GM19397 (cell line): ENCODE results near the gene FAM114A1.

Experiments
- ATAC-seq: cut with Tn5 transposase; IDR thresholded peaks from one replicate; pipeline ENCODE4 v1.9.1; 2021; ENCODE audit warnings: mild to moderate bottlenecking, moderate library complexity; ENCODE audit not compliant: unreplicated experiment

Gene FAM114A1

DNA sequence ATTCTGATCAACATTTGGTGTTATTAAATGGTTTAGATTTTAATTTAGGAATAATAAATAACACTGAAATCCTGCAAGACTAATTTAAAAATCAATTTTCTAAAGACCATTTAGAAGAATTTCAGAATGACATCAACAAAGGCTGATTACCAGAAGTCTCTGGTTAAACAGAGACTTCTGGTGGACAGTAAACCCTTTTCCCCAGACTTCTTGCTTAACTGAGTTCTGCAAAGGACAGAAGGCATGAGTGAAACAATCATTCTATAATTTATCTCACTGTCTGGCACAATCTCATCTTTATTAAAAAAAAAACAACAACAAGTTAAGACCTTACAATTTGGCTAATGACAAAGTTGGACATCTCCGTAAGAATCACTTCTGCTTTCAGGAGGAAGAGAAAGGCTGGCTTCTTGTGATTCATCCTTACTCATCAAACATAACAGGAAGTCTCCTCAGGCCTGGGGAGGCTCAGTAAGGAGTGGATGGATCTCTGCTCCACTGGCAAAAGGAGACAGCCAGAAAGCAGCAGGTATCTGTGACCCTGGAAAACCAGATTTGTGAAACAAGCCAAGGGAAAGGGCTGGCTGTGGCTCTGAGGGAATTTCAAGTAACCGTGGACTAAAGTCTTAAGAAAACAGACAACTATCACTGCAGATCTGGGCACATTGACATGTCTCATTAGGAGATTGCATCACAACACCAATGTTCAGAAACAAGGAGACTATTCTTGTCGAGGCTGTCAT is 10.1 kb upstream of the FAM114A1 start:
- no peak for ATAC-seq

DNA sequence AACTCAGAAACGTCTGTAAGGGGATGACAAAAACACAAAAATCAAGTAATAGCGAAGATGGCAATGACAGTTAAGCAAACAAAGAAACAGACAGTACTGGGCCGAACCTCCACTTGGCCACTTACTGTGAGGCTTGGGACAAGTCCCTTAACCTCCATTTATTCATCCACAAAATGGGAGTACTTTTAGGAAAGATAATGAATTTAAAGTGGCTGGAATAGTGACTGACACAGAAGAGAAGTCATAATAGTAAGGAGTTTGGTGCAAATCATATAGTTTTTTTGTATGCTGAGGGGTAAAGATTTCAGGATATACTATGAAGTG is 9.5 kb upstream of the FAM114A1 start:
- ATAC-seq = no peak

DNA sequence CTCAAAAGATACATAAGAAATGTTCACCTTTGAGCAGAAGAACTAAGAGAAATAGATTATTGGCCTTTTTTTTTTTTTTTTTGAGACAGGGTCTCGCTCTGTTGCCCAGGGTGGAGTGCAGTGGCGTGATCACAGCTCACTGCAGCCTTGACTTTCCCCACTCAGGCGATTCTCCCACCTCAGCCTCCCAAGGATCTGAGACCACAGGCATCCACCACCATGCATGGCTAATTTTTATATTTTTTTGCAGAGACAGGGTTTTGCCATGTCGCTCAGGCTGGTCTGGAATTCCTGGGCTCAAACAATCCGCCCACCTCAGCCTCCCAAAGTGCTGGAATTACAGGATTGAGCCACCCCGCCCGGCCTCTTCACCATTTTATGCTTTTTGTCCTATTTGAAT is 8.1 kb upstream of the FAM114A1 start:
- ATAC-seq = no peak

DNA sequence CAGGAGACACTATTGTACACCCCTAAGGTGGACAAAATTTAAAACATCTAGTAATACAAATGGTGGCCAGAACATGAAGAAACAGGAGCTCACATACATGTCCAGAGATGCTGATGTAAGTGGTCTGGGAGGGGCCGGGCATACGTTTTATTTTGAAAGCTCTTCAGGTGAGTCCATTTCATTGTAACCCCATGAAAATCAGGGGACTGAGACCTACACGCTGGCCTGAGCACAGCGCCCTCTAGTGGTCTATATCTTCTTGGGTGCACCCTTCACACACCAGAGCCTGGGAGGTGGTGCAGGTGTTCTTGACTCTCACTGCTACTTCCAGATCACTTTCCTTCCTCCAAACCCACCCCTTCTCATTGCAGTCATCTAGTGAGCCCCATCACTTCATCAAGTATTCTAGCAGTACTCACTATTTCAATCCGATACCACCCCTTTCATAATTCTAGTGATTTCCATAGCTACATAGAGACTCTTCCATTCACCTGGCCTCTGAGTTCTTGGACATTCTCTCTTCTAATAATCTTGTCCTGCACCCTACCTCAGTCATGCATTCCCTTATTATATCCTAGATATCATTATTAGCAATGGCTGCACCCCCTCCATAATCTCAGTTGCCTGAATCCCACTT is 6.7 kb upstream of the FAM114A1 start:
- no peak for ATAC-seq

DNA sequence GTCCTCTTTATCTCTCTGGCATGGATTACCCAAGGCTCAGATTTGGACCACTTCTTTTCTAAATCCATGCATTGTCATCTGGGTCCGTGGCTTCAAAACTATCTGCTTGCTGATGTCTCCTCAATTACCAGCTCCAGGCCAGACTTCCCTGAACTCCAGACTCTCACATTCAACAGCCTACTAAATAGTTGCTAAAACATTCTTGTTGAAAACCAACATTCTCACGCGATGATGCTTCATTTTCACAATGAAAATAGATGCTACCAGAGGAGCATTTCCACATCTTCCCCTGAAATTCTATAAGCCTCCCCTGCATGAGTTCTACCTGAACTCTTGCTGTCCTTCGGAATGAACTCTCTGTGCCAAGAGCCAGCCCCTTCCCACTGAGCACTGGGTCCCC is 5.8 kb upstream of the FAM114A1 start:
- ATAC-seq = no peak

DNA sequence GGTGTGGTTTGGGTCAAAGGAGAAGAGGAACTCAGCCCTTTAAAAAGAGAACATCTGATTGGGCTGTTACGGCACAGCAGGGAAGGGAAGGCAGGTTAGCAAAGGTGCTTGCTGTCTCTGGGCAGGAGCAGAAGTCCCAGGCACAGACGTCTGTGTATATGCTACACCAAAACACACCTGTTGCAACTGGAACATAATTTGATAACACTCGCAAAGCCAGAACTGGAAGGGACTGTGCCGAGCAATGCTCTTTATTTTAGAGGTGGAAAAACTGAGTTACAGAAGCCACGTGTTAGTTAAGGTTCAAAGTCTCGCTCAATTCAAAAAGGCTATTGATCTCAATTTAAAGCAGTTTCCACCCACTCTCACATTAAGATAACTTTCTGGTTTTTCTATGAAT is 2.2 kb upstream of the FAM114A1 start:
- no peak for ATAC-seq

DNA sequence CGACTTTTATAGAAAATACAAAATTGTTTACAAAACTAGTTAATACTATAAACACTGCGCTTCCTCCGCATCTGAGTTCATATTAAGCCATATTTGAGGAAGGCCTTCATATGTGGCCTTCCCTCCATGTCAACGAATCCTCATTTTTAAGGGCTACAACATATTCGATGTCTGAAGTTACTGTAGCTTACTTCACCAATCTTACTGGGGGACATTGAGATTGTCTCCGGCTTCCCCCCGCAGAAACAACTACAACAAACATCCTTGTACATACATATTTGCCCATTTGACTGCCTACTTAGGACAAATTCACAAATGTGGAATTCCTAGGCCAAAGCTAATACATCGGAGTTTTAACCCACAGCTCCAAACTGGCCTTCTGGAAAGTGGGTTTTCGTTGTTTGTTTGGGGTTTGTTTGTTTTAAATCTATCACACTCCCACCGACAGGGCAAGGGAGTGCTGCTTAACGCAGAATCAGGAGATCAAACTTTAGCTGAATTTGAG is 581 bp upstream of the FAM114A1 start:
- ATAC-seq = no peak

DNA sequence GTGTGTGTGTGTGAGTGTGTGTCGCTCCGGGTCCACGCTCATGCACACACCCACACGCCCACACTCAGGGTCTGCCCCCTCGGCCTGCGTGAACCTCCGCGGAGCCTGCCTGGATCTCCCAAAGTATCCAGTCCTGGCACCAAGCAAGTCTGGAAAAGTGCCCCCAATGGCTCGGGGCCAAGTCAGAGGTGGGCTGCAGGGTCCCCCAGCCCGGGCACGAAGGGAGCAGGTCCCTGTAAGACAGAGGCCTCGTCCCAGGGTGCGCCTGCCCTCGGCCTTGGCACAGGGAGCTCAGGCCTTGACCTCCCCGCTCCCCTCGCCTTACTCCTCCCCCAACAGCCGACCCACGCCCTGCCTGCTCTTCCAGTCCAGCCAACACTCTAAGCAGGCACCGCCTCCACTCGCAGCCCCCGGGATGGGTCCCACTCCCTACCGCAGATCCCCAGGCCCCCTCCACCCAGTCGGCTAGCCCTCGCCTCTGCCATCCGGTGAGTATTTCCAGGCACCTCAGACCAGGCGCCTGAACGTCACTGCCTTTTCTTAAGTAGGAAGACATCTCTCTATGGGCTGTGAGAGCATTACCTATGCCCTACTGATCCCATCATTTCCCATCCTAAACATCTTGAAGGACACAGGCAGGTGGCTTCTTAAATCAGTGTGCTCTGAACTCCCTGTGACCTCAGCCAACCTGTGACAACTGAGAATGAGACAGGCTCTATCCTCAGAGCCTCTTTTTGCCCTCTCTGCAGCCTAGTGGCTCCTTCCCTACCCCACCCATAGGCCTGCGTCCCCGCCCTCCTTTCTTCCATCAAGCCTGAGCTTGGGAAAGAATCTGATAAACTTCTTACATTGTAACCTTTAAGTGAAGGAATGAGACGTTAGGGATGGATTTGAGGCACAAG is 704 bp downstream of the FAM114A1 start:
- ATAC-seq = no peak

DNA sequence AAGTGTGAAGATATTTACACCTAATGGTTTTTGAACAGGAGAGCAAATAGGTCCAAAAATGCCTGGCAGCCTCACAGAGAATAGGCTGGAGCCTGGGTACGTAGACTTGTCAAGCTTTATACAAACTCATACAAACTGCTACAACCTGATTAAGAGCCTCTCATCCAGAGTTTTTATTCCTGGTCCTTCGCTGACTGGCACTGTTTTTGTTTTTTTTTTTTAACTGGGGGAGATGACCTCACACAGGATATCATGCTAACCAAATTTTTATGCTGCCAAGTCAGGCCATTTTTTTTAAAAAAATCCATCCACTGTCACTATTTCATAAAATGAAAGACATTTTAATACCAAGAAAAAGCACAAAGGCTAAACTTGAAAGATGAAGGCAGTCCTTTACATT is 1.9 kb downstream of the FAM114A1 start:
- ATAC-seq = no peak

DNA sequence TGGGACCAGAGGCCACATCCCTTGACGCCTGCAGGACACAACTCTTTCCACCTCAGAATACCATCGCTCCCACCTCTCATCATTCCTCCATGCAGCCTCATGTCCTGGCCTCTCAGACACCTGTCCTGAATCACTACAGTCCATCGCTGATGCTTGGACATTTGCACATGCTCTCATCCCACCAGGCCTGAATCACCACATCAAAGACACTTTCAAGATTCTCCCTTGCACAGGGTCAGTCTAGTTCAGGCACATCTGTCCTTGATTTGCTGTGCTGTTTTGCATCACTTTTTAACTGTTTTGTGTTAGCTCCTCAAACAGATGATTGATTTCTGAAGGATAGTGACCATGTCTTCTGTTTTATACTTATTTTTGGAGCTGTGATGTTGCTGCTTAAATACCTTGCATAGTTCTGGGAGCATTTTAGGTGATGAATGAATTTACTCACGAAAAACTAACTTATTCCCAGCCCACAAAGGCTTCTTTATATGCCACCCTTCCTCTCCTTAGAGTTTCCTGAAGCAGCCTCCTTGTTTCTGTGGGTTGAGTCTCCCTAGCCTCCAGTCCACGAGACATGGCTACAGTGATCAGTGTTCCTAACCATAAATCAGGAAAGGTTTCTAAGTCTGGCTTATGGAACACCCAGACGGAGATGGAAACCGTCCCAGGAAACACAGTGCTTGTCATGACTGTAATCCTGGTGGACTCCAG is 2.6 kb downstream of the FAM114A1 start:
- no peak for ATAC-seq

DNA sequence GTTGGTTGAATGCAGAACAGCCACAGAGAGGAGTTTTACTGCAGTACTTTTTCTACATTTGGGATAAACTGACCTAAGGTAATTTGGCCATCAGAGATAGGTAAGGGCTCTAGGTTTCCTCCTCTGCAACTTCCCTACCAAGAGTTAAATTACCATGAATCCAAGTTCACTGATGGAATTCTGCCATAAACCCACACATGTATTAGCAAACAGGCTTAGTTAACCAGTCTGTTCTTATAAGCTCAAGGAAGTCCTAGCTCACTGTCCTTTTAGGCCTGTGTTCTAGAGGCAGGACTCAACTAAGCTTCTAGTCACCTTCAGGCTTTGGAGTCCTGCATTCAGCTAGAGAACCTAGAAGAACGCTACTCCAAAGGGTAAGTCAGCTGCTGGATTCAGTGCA is 4.0 kb downstream of the FAM114A1 start:
- ATAC-seq = no peak

DNA sequence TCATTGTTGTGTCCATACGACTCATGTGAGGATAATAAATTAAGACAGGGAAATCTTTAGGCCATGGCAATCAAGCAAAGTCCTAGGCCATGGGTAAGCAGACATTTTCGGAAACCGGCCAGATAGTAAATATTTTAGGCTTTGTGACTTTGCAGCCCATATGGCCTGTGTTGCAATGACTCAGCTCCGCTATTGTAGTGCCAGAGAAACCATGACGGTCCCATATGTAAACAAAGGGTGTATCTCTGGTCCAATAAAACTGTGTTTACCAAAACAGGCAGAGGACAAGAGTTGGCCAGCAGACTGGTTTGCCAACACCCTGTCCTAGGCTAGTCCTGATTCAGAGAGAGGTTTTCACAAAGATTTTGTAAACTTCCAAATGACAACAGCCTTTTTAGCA is 5.0 kb downstream of the FAM114A1 start:
- no peak for ATAC-seq

DNA sequence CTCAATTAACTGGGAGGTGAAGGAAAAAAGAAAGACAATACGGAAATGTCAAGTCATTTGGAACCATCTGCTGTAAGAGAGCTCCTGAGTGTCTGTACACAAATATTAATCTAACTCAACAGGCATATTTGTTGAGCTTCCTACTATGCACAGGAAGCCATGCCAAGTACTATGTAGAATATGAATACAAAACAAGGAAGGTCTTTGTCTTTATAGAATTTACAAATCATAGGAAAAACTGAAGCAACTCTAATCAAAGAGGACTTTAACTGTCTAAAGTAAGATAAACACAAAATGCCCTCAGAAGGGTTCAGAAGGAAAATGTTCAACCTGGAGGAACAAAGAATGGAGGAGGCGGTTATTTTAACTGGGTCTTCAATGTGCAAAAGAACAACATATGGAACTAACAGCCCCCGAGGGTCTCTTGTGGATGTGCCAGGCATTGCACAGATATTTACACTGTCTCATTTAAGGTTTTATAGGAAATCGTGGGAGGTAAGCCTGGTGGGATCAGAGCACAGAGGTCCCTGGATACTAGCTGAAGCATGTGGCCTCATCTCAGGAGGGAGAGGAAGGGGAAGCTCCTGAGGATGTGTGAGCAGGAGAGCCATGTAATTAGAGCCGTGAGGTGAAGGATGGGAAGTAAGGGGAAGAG is 5.8 kb downstream of the FAM114A1 start:
- no peak for ATAC-seq

DNA sequence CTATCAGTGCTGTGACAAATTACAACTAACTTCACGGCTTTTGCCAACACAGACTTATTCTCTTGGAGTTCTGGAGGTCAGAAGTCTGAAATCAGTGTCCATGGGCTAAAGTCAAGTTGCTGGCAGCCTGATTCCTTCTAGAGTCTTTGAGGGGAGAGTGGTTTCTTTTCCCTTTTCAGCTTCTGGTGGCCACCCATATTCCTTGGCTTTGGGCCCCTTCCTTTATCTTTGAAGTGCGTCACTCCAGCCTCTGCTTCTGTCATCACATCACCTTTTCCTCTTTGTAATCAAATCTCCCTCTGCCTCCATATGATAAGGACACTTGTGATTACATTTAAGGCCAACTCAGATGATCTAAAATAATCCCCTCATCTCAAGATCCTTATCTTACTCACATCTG is 9.0 kb downstream of the FAM114A1 start:
- ATAC-seq = no peak

DNA sequence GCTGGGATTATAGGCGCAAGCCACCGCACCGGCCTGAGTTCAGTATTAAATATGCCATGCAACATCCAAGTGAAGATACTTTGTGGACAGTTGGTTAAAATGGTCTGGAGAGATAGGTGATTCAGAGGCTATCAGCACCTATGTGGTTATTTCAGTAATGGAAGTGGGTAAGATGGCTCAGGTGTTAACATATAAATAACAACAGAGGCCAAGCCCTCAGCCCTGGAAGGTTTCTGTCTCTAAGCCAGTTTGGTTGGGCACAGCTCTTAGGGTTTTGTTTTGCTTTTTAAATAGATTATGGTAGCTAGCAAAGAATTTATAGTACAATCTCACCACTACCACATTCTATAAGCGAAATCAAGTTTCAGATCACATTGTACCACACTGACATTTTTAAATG is 16.6 kb downstream of the FAM114A1 start:
- ATAC-seq = no peak

DNA sequence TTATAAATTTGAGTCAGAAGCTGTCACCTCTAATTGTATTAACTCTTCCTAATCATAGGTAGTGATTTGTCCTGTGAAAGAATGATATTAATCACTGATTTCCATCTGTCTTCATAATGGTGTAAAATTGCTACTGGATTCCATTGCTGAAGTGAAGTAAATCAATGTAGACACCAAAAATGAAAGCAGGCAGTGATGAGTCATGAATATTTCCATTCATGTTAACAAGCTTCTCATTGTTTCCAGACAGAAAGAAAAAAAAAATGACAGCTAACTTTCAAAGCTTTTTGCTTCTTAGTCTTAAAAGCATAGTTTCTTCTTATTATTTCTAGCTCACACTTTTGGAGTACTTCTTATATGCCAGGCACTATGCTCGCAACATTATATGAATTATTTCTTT is 21.5 kb downstream of the FAM114A1 start:
- no peak for ATAC-seq

DNA sequence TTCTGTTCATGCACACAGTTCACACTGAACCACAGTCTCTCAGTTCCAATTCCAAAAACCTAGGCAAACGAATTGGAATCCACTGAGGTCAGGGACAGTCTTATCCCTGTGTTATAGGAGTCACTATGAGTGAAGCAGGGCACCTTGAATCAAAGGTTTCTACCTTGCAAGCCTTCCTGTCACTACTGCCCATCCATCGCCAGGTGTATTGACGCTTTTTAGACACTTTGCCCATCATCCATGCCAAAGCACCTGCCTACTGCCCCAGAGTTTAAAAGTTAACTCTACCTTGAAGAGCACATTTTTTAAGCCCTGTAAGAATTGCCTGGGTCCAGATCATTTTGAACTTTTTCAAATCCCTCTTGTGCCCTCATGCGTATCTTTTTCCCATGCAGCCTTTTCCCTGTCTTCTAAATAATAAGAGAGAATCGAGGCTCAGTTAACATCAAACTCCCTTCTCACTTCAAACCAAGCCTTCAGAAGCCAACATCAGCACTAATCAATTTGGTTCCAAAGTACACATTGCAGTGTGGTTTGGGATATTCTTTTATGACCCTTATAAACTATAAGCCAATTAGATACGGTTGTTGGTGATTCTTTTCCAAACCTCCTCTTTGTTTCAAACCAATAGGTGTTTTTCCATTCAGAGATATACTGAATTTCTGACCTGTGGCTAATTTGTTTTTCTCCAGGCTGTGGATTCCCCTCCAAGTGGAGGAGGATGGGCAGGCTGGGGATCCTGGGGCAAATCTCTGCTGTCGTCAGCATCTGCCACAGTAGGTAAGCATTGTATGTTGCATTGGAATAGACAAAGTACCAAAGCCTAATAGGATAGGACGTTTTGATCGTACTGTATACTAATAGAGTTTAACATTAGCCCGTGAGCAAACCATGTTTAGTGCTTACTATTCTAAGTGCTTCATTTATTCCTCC is 23.7 kb downstream of the FAM114A1 start:
- no peak for ATAC-seq

DNA sequence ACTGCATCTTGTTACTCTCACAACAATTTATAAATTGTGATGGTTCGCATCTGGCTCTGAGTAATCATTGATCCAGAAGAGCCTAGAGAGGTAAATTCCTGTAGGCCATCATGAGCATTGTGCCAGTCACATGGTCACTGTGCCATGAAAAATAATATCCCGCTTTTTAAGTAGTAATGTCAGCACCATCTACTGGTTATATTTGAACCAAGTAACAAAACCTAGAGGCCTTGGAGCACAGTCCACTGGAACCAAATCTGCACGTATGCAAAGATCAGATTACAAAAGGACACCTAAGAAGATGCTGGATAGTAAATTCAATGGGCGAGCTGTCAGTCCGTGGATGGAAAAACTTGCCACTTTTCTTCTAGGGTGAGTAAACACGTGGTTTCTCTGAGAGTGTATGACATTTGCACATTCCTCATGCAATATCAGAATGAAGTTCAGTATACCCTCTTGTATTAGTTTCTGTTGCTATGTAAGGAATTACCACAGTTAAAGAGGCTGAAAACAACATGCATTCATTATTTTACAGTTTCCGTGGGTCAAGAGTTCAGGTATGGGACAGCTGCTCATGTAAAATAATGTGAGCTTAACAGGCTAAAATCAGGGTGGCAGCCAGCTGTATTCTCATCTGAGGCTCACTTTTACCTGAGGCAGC is 26.8 kb downstream of the FAM114A1 start:
- no peak for ATAC-seq

DNA sequence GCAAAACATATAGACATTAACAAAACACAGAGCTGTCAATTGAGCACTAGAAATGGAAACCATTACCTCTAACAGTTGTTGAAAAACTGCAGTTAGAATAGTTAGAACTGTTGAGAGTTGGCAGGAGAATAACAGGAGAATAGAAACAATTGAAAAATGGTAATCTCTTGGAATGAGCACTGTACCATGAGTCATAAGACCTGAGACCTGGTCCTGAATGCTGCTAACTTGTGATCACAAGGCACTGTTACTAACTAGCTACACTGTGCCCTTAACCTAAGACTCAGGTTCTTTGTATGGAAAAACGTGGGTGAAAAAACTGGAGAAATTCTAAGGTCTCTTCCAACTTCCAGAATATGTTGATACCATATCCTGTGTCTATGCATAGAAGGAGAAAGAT is 29.3 kb downstream of the FAM114A1 start:
- no peak for ATAC-seq
